ENCODE data around the gene EHD3.

DNA sequence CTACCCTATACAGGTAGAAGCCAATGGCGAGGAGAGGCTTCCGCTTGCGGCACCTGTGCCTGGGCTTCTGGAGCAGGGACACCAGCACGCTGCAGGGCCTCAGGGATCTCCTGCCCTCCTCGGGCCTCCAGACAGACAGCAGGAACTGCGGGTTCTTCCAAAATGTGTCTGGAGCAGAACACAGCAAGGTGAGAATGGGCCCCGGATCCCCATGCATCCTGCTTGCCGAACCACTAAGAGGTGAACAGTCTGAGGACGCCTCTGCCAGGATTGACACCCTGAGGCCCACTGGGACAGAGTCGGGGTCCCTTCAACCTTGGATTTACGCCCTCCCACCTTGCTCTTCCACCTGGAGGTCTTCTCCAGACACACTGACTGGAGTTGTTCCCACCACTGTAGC is 42.0 kb upstream of the EHD3 start:
- TF ChIP-seq, protein P1, sequence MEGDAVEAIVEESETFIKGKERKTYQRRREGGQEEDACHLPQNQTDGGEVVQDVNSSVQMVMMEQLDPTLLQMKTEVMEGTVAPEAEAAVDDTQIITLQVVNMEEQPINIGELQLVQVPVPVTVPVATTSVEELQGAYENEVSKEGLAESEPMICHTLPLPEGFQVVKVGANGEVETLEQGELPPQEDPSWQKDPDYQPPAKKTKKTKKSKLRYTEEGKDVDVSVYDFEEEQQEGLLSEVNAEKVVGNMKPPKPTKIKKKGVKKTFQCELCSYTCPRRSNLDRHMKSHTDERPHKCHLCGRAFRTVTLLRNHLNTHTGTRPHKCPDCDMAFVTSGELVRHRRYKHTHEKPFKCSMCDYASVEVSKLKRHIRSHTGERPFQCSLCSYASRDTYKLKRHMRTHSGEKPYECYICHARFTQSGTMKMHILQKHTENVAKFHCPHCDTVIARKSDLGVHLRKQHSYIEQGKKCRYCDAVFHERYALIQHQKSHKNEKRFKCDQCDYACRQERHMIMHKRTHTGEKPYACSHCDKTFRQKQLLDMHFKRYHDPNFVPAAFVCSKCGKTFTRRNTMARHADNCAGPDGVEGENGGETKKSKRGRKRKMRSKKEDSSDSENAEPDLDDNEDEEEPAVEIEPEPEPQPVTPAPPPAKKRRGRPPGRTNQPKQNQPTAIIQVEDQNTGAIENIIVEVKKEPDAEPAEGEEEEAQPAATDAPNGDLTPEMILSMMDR (conservative IDR thresholded peaks at IDR 0.05; ENCODE audit: low read length), result no peak
- no peak for TF ChIP-seq EZH2phosphoT487 (IDR thresholded peaks at IDR 0.05; ENCODE audit: borderline replicate concordance)

All from Loucy (cell line).